NCI-H748 treated with DMSO at 0.1 percent for 48 hours (cell line): ENCODE data around the gene ZCCHC8.
"Not testable (repeated sequence)": the region's sequence is repeated elsewhere in the genome, so short reads cannot be mapped to it uniquely, and the experiment has no call there.

Experiments
- DNase-seq: peaks from one replicate; lab custom pipeline; 2025; lab: John Stamatoyannopoulos, UW

The ZCCHC8 gene

DNA sequence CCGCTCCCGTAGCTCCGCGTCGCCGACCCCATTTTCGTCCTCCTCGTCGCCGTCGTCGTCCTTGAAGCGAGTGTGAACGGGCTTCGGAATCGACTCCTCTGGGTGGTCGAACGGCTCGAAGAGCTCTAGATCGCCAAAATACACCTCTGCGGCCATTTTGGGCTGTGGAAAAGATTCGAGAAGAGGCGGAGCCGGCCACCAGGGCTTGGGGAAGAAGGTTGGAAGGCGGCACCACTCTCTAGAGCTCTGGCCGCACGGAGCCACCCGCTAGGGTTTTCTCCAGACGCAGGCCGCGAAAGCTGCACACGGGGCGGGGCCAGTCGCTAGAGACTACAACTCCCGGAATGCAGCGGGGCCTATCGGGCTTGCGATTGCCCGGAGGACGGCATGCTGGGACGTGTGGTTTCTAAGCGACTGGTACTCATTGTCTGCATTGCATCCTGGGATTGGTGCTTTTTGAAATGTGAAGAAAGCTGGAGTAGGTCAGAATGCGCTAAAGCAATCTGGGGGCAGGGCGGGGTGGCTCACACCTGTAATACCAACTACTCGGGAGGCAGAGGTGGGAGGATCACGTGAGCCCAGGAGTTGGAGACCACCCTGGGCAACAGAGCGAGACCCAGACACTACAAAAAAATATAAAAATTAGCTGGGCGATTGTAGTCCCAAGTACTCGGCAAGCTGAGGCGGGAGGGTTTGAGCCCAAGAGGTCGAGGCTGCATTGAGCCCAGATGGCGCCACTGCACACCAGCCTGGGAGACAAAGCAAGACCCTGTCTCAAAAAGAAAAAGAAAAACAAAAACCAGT lies at the start of gene ZCCHC8:
Gene ZCCHC8, minus strand, starts transcription at position 248 of the 804 bp plus-strand sequence. Its CDS starts 92 bp downstream, at position 156.
- peak; percentile 98 for DNase-seq

- DNase-seq: no peak
Measured at GRCh38 chr12:122547330-122547729, 46.6 kb upstream of the ZCCHC8 start.

DNA sequence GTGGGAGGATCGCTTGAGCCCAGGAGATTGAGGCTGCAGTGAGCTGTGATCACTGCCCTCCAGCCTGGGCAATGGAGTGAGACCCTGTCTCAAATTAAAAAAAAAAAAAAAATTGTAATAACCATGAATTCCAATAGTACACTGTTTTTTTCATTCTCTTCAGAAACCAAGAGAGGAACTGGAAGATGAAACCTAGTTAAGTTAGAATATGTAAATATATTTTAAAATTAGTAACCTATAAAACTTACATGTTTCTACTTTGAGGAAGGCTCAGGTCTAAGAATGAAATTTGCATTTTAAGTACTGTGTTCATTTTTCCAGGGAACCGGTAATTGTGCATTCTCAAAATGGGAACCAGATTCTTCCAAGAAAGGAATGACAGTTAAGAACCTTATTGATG lies 45.1 kb upstream of the ZCCHC8 start:
- DNase-seq: no peak

- DNase-seq: no peak
Measured at GRCh38 chr12:122544537-122544936, 43.8 kb upstream of the ZCCHC8 start.

DNA sequence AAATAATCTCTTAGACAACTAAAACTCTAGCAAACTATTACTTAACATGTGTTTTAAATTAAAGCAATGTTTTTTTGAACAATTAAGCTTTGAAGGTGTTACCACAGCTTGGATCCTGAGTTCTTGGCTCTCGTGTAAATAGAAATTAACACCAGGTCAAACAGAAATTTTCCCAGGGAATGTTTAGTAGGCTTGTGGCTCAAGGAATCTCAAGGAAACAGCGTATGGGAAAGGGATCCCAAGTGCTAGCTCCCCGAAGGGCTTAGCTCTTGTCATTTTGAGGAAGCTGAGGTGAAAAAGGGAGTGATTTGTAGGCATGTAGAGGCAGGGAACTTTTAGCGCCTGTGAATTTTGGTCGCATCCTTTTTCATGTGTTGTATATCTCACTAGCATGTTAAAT lies 37.8 kb upstream of the ZCCHC8 start:
- DNase-seq: no peak

GRCh38 chr12:122537021-122537420 lies 36.3 kb upstream of the ZCCHC8 start:
- no peak for DNase-seq

DNA sequence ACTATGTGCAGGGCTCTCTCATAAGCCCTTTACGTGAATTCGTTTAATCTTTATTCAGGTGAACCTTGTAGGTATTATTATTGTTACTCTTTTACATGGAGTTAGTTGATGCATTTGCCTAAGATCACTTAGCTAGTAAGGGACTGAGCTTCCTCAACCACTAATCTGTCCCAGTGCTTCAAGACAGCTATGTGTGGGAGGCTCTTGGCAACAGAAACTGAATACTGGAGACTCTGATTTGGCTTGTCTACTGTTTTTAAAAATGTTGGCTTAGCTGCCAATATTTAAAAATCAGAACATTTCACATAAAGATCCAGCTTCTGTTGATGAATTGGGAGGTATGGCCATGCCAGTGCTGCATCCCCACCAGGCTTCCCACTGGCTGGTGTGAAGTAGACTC lies 33.1 kb upstream of the ZCCHC8 start:
- DNase-seq: no peak

- DNase-seq: no peak
Measured at GRCh38 chr12:122528992-122529391, 28.3 kb upstream of the ZCCHC8 start.

DNA sequence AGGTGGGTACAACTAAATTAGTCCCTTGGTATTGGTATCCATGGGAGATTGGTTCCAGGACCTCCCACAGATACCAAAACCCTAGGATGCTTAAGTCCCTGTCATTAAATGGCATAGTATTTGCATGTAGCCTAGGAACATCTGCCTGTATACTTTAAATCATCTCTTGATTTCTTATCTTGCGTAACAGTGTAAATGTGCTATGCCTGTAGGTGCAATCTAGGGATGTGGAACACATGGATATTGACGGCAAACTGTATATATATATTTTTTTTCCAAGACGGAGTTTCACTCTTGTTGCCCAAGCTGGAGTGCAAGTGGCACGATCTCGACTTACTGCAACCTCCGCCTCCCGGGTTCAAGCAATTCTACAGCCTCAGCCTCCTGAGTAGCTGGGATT lies 27.9 kb upstream of the ZCCHC8 start:
- DNase-seq: no peak

DNA sequence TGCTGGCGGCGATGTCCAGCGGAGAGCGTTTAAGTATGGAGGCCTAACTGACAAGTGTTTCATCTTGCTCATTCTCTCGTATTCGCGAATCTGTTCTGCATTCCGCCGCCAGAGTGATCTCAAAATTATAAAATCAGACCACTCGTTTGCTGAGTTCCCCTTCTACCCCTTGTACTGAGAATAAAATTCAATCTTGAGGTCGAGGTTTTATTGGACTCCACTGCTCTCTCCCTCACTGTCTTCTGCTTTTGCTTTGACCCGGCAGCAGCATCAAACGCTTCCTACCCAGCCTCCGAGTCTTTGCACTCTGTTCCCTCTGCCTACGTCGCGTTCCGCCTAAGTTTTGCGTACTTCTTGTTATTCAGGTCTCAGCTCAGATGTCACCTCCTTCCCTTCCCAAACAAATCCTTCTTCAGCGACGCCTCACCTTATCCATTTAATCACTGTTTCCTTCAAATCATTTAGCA lies 26.8 kb upstream of the ZCCHC8 start:
- no peak for DNase-seq

- DNase-seq: peak; percentile 100
Measured at GRCh38 chr12:122526683-122527477, 26.1 kb upstream of the ZCCHC8 start, which contains the start of the genes KNTC1 and RSRC2. TSS of gene KNTC1 (plus strand) at chr12:122527249. CDS start at chr12:122530064, 2,815 bp downstream. TSS of gene RSRC2 (minus strand) at chr12:122526936. CDS start at chr12:122526853, 83 bp downstream.

DNA sequence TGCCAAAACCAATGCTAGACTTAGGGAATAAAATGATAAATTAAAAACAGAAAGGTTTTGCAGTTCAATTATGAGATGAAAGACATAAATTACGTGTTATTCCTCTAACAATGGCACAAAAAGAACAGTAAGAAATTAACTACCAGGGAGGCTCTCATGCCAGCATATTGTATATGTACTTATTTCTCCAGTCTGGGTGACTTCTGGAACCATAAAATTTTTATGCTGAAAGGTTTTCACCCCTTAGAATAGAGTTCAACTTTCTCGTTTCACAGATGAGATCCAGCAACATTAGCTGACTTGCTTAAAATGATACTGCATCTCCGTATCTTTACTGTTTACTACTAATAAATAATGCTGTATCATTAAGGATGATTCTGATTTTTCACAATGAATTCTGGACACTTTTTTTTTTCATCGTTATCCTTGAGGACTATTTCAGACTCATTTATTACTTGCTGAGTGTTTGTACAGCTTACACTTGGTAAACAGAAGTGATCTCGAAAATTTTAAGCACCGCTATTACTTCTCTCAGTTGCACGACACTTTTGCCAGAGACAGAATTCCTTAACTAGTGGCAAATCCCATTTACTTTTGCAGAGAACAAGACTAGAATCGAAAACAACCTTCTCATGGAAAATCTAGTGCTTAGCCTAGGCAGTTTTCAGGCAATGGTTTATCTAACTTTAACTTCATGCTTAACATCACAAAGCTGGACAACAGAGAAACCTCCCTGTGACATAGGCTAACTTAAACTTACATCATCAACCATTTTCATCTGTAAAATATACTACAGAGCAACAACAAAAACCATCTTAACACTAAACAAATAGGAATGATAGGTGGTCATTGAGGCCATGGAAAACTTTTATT lies 23.4 kb upstream of the ZCCHC8 start:
- DNase-seq: no peak

DNA sequence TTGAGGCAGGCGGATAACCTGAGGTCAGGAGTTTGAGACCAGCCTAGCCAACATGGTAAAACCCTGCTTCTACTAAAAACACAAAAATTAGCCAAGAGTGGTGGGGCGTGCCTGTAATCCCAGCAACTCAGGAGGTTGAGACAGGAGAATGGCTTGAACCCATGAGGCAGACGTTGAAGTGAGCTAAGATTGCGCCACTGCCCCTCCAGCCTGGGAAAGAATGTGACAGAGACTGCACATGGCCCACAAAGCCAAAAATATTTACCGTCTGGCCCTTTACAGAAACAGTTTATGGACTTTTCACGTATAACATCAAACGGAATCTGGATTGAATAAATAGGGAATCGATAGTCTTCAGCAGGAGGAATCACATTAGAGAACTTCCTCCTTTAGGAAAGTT lies 22.5 kb upstream of the ZCCHC8 start:
- no peak for DNase-seq

DNA sequence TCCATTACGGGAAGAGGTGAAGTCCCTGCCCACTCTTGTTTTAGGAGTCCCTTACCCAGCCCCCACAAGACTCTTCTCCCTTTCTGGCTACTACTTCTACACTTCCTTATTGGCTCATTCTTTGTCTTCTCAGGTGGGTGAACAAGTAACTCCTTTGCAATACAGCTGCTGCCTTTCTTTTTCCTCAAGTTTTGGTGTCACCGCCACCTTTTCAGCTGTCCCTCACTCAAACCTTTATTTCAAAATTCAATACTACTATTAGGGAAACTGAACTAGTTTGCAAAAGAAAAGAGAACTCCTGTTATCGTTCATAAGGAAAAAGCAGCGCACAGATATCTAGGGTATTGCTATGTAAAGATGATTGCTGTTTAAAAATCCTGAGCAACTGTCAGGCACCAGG lies 19.9 kb upstream of the ZCCHC8 start:
- DNase-seq: no peak

- DNase-seq: no peak
Measured at GRCh38 chr12:122519418-122519817, 18.7 kb upstream of the ZCCHC8 start.

GRCh38 chr12:122518908-122519307 lies 18.2 kb upstream of the ZCCHC8 start:
- no peak for DNase-seq

- DNase-seq: no peak
Measured at GRCh38 chr12:122517877-122518276, 17.1 kb upstream of the ZCCHC8 start.

GRCh38 chr12:122516544-122517361 lies 16.0 kb upstream of the ZCCHC8 start:
- no peak for DNase-seq

- DNase-seq: no peak
Measured at GRCh38 chr12:122515275-122515674, 14.5 kb upstream of the ZCCHC8 start.

- no peak for DNase-seq
Measured at GRCh38 chr12:122513660-122514059, 12.9 kb upstream of the ZCCHC8 start.

DNA sequence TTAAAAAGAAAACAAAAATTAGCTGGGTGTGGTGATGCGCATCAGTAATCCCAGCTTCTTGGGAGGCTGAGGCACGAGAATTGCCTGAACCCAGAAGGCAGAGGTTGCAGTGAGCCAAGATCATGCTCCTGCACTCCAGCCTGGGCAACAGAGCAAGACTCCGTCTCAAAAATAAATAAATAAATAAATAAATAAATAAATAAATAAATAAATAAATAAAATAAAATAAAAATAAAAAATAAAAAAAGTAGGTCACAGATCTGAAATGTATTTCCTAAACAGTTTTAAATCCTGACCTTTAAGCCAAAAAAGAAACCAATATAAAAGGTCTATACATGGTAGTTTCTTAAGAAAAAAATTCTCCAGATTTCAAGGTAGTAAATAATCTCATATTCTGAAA lies 12.3 kb upstream of the ZCCHC8 start:
- DNase-seq: not testable (repeated sequence)
